Measurements from ENCODE around the gene SDK1. TPM values are rescaled to one million over a fixed set of nuclear protein-coding genes. Genes with fewer than 3 reads are reported as not detected.

The SDK1 gene
- total RNA-seq, 1 donor from 2014 or later, result 5.4 TPM

GRCh38 chr7:3309140-3309539, 8.1 kb downstream of the SDK1 start:
- Mint-ChIP-seq H3K9me3 (ENCODE audit: unreplicated experiment) (no peaks in the 10 kb centered on the region), H3K4me1 (ENCODE audit: unreplicated experiment) (peaks cover 4% of the 10 kb centered on the region), H3K4me3 (ENCODE audit: unreplicated experiment) (no peak overlapping the region), H3K36me3 (ENCODE audit: unreplicated experiment) (no peaks in the 10 kb centered on the region), H3K27ac (ENCODE audit: unreplicated experiment) (no peak overlapping the region), H3K27me3 (ENCODE audit: unreplicated experiment) (no peaks in the 10 kb centered on the region)
- no peak for DNase-seq (ENCODE audit: extremely low spot score, unreplicated experiment)
- TF ChIP-seq, protein P1, sequence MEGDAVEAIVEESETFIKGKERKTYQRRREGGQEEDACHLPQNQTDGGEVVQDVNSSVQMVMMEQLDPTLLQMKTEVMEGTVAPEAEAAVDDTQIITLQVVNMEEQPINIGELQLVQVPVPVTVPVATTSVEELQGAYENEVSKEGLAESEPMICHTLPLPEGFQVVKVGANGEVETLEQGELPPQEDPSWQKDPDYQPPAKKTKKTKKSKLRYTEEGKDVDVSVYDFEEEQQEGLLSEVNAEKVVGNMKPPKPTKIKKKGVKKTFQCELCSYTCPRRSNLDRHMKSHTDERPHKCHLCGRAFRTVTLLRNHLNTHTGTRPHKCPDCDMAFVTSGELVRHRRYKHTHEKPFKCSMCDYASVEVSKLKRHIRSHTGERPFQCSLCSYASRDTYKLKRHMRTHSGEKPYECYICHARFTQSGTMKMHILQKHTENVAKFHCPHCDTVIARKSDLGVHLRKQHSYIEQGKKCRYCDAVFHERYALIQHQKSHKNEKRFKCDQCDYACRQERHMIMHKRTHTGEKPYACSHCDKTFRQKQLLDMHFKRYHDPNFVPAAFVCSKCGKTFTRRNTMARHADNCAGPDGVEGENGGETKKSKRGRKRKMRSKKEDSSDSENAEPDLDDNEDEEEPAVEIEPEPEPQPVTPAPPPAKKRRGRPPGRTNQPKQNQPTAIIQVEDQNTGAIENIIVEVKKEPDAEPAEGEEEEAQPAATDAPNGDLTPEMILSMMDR (IDR thresholded peaks at IDR 0.05), result peak; percentile 44

- no peaks in the 10 kb centered on the region for H3K9me3 Mint-ChIP-seq (ENCODE audit: unreplicated experiment)
- H3K27me3 Mint-ChIP-seq (ENCODE audit: unreplicated experiment), result no peaks in the 10 kb centered on the region
- H3K36me3 Mint-ChIP-seq (ENCODE audit: unreplicated experiment), result no peaks in the 10 kb centered on the region
- no peak overlapping the region for H3K4me3 Mint-ChIP-seq (ENCODE audit: unreplicated experiment)
- no peak overlapping the region for H3K27ac Mint-ChIP-seq (ENCODE audit: unreplicated experiment)
- DNase-seq (ENCODE audit: extremely low spot score, unreplicated experiment), result no peak
- H3K4me1 Mint-ChIP-seq (ENCODE audit: unreplicated experiment), result peaks cover 4% of the 10 kb centered on the region
- TF ChIP-seq, protein P1 (IDR thresholded peaks at IDR 0.05), result no peak
These were observed 8.9 kb downstream of the SDK1 start for GRCh38 chr7:3309956-3310355.

GRCh38 chr7:3310884-3311283, 9.8 kb downstream of the SDK1 start:
- Mint-ChIP-seq H3K27me3 (ENCODE audit: unreplicated experiment) (no peaks in the 10 kb centered on the region), H3K36me3 (ENCODE audit: unreplicated experiment) (no peaks in the 10 kb centered on the region), H3K27ac (ENCODE audit: unreplicated experiment) (no peak overlapping the region), H3K9me3 (ENCODE audit: unreplicated experiment) (no peaks in the 10 kb centered on the region), H3K4me3 (ENCODE audit: unreplicated experiment) (no peak overlapping the region), H3K4me1 (ENCODE audit: unreplicated experiment) (peaks cover 4% of the 10 kb centered on the region)
- DNase-seq (ENCODE audit: extremely low spot score, unreplicated experiment), result no peak
- TF ChIP-seq, protein P1 (IDR thresholded peaks at IDR 0.05), result no peak

DNA sequence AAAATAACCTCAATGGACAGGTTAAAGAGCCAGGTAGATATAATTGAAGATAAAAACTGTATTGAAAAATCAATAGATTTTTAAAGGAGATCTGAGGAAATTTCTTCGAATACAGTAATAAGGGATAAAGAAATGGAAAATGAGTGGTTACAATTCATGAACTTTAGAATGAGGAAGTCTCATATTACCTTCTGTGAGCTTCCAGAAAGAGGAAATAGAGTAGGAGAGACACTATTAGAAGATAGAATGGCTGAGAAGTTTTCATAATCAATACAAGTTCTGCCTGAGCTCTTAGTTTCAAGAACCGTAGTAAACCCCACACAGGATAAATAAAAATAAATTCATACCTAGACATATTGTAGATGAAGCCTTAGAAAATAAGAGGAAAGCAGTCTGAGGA, 11.5 kb downstream of the SDK1 start:
- Mint-ChIP-seq H3K27ac (ENCODE audit: unreplicated experiment) (no peak overlapping the region), H3K4me1 (ENCODE audit: unreplicated experiment) (peaks cover 4% of the 10 kb centered on the region), H3K36me3 (ENCODE audit: unreplicated experiment) (no peaks in the 10 kb centered on the region), H3K9me3 (ENCODE audit: unreplicated experiment) (no peaks in the 10 kb centered on the region), H3K27me3 (ENCODE audit: unreplicated experiment) (no peaks in the 10 kb centered on the region), H3K4me3 (ENCODE audit: unreplicated experiment) (no peak overlapping the region)
- DNase-seq (ENCODE audit: extremely low spot score, unreplicated experiment), result no peak
- TF ChIP-seq, protein P1 (IDR thresholded peaks at IDR 0.05), result no peak

DNA sequence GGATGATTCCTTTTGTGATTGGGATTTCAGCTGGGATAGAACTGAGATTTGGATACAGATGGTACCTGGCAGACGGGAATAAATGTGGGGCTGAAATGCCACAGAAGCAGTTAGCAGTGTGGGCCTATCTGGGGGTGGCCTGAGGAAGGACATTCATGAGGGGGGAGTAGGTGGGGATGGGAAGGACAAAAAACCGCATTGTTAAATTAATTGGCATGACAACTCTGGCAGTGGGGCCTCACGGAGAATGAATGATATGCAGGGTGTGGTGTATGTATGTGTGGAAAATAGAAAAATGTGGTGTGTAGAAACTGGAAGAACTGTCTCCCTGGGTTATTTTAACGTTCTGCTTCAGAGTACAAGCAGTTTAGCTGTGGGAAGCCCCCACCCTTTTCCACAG, 17.8 kb downstream of the SDK1 start:
- no peak overlapping the region for H3K4me3 Mint-ChIP-seq (ENCODE audit: unreplicated experiment)
- TF ChIP-seq, protein P1 (IDR thresholded peaks at IDR 0.05), result no peak
- DNase-seq (ENCODE audit: extremely low spot score, unreplicated experiment), result no peak
- no peaks in the 10 kb centered on the region for H3K4me1 Mint-ChIP-seq (ENCODE audit: unreplicated experiment)
- peaks cover 6% of the 10 kb centered on the region for H3K9me3 Mint-ChIP-seq (ENCODE audit: unreplicated experiment)
- H3K36me3 Mint-ChIP-seq (ENCODE audit: unreplicated experiment), result no peaks in the 10 kb centered on the region
- H3K27ac Mint-ChIP-seq (ENCODE audit: unreplicated experiment), result no peak overlapping the region
- no peaks in the 10 kb centered on the region for H3K27me3 Mint-ChIP-seq (ENCODE audit: unreplicated experiment)

Data from osteocyte (in vitro differentiated cells).